Suprapubic skin (tissue), 4 donors: ENCODE results near the gene APOL1. TPM values are rescaled to one million over a fixed set of nuclear protein-coding genes. Genes with fewer than 3 reads are reported as not detected.
"Not testable (repeated sequence)": the region's sequence is repeated elsewhere in the genome, so short reads cannot be mapped to it uniquely, and the experiment has no call there.

Experiments
- DNase-seq, 2 donors: peaks; one replicate each; pipeline ENCODE4 v3.0.0-alpha.2; 2019; ENCODE audit warnings: low spot score in 2 of 2
- H3K27ac ChIP-seq: fragments of 200-600 bp; sonication (generic); one replicate; pipeline ENCODE4 v1.5.1; 2019
- H3K27me3 ChIP-seq: fragments of 200-600 bp; sonication (generic); one replicate; pipeline ENCODE4 v1.5.1; 2019
- H3K36me3 ChIP-seq: fragments of 200-600 bp; sonication (generic); one replicate; pipeline ENCODE4 v1.5.1; 2019
- H3K4me1 ChIP-seq: fragments of 200-600 bp; sonication (generic); one replicate; pipeline ENCODE4 v1.5.1; 2019
- H3K4me3 ChIP-seq: fragments of 200-600 bp; sonication (generic); one replicate; pipeline ENCODE4 v1.5.1; 2019; ENCODE audit warnings: mild to moderate bottlenecking
- H3K9me3 ChIP-seq: fragments of 200-600 bp; sonication (generic); one replicate; pipeline ENCODE4 v1.5.1; 2019
- CTCF ChIP-seq, 2 donors: fragments of 200-600 bp in 1 of 2; fragments of 450-650 bp in 1 of 2; sonication (generic) in 1 of 2; IDR thresholded peaks; one replicate each; pipeline ENCODE4 v1.5.1; 2016 to 2019; ENCODE audit warnings: antibody characterized with exemption in 2 of 2, mild to moderate bottlenecking in 1 of 2, moderate library complexity in 1 of 2
- EP300 ChIP-seq: sonication (generic); formaldehyde crosslinking; IDR thresholded peaks from one replicate; pipeline ENCODE4 v1.6.1; 2017; ENCODE audit warnings: antibody characterized with exemption
- POLR2A ChIP-seq, 2 donors: fragments of 450-650 bp; IDR thresholded peaks; one replicate each; pipeline ENCODE4 v1.6.1; 2017; ENCODE audit warnings: antibody characterized with exemption in 2 of 2, mild to moderate bottlenecking in 2 of 2, moderate library complexity in 2 of 2
- POLR2AphosphoS5 ChIP-seq, 3 donors: sonication (generic); formaldehyde crosslinking; IDR thresholded peaks; one replicate each; pipeline ENCODE4 v1.6.1; 2017; ENCODE audit warnings: antibody characterized with exemption in 3 of 3
- WGBS: methylation state at CpG from one replicate; pipeline ENCODE4 v1.1.5; 2018; 5-methylcytosine and 5-hydroxymethylcytosine counted together
- total RNA-seq, 4 donors: library from RNA; depleted of rRNA; stranded (reverse); fragments of >200 nt; gene quantifications; one replicate each; pipeline ENCODE4 v1.1.0, GENCODE V29; 2016

The APOL1 gene
- total RNA-seq, 4 donors from 2014 or later = 1.2 to 7.3 (median 3.0) TPM

- H3K4me3 ChIP-seq = no peak overlapping the region
- H3K4me1 ChIP-seq = peaks cover 8% of the 10 kb centered on the region
- H3K36me3 ChIP-seq = no peaks in the 10 kb centered on the region
- TF ChIP-seq POLR2AphosphoS5 (IDR thresholded peaks at IDR 0.05) (no peak), CTCF (IDR thresholded peaks at IDR 0.05) (no peak), EP300 (no peak), POLR2A (IDR thresholded peaks at IDR 0.05) (no peak)
- no peak for DNase-seq
- H3K27ac ChIP-seq = no peak overlapping the region
- H3K27me3 ChIP-seq = no peaks in the 10 kb centered on the region
- 18% methylated on average over 1 of the region's 1 CpG for WGBS
- H3K9me3 ChIP-seq = no peaks in the 10 kb centered on the region
Measured at GRCh38 chr22:36208162-36208765, 44.7 kb upstream of the APOL1 start.

GRCh38 chr22:36208914-36209313 is 44.0 kb upstream of the APOL1 start:
- DNase-seq = no peak
- Histone ChIP-seq H3K4me1 (peaks cover 3% of the 10 kb centered on the region), H3K4me3 (no peak overlapping the region), H3K9me3 (no peaks in the 10 kb centered on the region), H3K36me3 (no peaks in the 10 kb centered on the region), H3K27ac (no peak overlapping the region), H3K27me3 (no peaks in the 10 kb centered on the region)
- TF ChIP-seq POLR2AphosphoS5 (IDR thresholded peaks at IDR 0.05) = no peak
- TF ChIP-seq CTCF (IDR thresholded peaks at IDR 0.05) = no peak
- no peak for TF ChIP-seq POLR2A (IDR thresholded peaks at IDR 0.05)
- TF ChIP-seq EP300 = no peak
- WGBS = 100% methylated on average over 1 of the region's 1 CpG

- 52% methylated on average over 5 of the region's 5 CpGs for WGBS
- DNase-seq, H3K9me3 ChIP-seq, H3K27me3 ChIP-seq, H3K27ac ChIP-seq, H3K36me3 ChIP-seq, H3K4me1 ChIP-seq, H3K4me3 ChIP-seq: not testable (repeated sequence)
Measured at GRCh38 chr22:36209488-36209908, 43.4 kb upstream of the APOL1 start.

- 87% methylated on average over 3 of the region's 3 CpGs for WGBS
- no peak for TF ChIP-seq POLR2A (IDR thresholded peaks at IDR 0.05)
- no peak for TF ChIP-seq EP300
- TF ChIP-seq POLR2AphosphoS5 (IDR thresholded peaks at IDR 0.05) = no peak
- TF ChIP-seq CTCF (IDR thresholded peaks at IDR 0.05) = no peak
Measured at GRCh38 chr22:36210224-36210623, 42.7 kb upstream of the APOL1 start.

GRCh38 chr22:36211237-36211861 is 41.6 kb upstream of the APOL1 start:
- no peaks in the 10 kb centered on the region for H3K4me1 ChIP-seq
- H3K9me3 ChIP-seq = no peaks in the 10 kb centered on the region
- no peaks in the 10 kb centered on the region for H3K27me3 ChIP-seq
- WGBS = 67% methylated on average over 4 of the region's 4 CpGs
- H3K36me3 ChIP-seq = no peaks in the 10 kb centered on the region
- no peak for DNase-seq
- no peak overlapping the region for H3K27ac ChIP-seq
- H3K4me3 ChIP-seq = no peak overlapping the region
- TF ChIP-seq EP300 (no peak), CTCF (IDR thresholded peaks at IDR 0.05) (no peak), POLR2AphosphoS5 (IDR thresholded peaks at IDR 0.05) (no peak), POLR2A (IDR thresholded peaks at IDR 0.05) (no peak)

More at GRCh38 chr22:36210224-36210623, 42.7 kb upstream of the APOL1 start:
- Histone ChIP-seq H3K27ac (no peak overlapping the region), H3K4me3 (no peak overlapping the region), H3K27me3 (no peaks in the 10 kb centered on the region), H3K36me3 (no peaks in the 10 kb centered on the region), H3K4me1 (no peaks in the 10 kb centered on the region), H3K9me3 (no peaks in the 10 kb centered on the region)
- no peak for DNase-seq
